ENCODE measurements around the gene GABBR2.

The GABBR2 gene

DNA sequence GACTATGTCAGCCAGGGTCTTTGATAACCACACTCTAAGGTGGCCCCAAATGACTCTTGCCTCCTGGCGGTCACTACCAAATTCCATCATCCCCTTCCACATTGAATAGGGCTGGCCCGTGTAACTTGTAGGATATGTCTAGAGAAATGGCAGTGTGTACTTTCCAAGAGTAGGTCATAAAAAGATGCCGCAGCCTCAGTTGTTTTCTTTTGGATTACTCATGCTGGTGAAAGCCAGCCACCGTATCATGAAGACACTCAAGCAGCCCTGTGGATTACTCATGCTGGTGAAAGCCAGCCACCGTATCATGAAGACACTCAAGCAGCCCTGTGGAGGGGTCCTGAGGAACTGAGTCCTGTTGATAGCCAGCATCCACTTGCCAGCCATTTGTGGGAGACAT is 281.2 kb downstream of the GABBR2 start:
- DNase-seq, result no peak

DNA sequence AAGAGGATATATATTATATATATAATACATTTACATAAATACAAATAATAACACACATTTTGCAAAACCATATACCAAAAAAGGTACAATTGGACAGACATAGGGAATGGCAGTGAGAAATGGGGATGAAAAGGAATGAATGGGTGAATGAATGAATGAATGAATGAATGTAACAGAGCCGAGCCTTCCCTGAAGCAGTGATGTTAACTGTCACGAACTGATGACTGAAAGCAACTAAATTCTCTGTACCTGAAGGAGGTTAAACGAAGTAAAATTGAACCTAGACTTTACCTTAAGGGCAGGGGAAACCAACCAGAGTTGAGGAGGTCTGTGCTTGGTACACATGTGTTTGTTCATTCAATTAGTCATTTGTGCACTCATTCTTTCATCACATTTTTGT is 283.7 kb downstream of the GABBR2 start:
- no peak for DNase-seq

DNA sequence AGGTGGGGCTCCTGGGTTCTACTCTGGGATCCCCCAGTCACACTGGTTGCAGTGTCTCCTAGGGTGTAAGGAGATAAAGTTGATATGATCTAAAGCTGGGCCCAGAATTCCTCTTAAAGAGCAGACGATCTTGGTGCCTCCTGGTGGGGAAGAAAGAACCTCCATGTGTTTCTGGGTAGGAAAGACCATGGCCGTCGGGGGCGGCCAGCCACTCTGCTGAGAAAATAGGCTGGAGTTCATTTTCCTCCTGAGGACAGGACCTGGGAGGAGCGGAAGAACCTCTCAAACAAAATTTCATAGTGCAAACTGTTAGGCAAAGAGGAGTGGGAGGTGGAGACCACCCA is 289.5 kb downstream of the GABBR2 start:
- no peak for DNase-seq

DNA sequence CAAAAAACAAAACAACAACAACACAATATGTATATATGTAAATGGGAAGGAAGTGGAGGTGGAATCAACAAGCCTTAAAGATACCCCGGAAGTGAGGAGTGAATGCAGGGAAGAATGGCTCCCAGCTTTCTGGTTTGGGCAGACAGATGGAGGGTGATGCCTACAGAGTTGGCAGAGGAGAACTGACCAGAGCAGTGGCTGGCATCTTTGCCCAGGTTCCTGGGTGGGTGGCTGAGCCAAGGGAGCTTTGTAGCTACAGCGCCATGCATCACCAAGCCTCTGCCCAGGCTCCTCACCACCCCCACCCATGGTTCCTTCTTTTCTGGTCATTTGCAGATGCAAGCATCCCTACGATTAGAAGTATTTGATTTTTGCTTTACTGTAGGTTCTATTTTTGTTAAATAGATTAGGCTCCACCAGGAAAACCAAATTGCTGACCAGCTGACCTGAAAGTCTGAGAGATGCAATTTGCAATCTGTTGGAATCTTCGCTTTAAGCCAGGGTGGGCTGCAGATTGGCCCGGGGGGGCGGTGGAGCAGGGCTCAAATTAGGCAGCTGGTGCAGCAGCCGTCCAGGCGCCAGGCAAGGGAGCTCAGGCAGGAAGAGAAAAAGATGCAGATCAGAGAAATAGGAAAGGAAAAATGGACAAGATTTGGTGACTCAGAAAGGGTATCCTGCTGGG is 290.0 kb downstream of the GABBR2 start:
- DNase-seq, result no peak

DNA sequence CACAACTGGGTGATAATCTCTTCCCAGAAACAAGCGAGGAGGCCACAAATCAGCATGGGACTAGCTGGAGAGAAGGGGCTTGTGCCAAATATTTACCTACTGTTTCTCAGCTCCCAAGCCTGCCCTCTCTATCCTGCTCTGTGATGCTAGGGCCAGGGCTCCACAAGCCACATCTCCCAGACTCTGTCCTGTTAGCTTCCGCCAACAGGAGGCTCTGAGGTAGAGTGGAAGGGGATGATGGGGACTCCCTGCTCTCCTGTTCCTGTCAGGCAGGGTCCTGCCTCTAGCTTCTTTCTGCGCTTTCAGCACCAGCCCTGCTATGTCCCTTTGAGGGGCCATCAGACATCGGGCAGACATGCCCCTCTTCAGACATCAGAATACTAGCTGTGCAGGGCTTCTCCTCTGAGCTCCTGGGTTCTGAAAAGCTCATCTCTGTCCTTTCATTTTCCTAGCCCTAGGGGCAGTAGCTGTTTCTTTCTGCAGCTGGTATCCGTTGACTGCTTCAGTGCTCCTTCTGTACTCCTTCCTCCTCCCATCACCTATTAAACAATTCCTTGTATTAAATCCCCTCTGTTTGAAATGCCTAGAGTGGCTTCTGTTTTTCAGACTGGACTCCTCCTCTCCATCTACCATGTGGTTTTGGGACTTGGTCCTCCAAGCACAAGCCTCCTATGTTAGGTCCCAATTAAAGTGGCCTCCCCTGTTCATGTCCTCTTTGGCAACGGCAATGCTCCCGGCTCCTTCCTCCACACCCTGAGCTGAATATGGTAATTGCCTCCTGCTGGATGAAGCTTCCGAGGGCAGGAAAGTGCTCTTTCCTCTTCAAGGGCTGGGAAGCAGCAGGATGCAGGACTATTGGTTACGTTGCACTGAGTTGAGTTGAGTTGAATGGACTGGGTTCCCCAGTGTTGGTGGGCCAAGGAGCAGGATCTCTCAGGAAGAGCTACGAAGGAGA is 292.2 kb downstream of the GABBR2 start:
- no peak for DNase-seq

DNA sequence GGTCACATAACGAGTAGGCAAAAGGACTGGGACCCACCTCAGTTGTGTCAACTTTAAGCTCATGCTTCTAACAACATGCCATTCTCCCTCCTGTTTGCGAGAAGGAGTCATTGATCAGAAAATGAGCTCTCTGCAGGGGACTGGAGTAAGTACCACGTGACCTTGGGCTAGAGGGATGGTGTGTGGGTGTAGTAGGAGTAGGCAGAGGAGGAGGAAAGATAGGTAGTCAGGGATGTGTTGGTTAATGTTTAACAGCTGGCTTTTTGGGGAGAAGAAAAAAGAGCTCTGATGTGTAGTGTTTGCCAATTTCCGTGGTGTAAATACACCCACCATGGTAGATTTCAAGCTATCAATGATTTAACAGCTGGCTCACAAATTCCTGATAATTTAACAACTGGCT is 293.0 kb downstream of the GABBR2 start:
- no peak for DNase-seq

DNA sequence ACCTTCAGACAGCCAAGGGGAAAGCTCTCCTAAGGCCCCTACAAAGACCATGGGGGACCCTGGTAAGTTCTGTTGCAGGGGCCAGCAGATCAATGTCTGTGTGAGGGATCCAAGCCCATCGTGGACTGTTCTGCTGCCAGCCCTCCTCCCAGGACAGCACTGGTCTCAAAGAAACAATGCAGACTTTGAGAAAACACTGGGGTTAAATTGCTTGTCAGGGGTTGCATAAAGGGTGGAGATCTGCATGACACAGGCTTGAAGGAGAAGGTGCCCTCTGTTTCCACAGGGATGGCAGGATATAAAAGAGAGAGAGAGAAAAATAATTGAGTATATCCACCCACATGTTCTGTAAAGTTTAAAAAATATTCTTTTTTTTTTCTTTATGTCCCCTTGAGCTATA is 295.7 kb downstream of the GABBR2 start:
- no peak for DNase-seq

DNA sequence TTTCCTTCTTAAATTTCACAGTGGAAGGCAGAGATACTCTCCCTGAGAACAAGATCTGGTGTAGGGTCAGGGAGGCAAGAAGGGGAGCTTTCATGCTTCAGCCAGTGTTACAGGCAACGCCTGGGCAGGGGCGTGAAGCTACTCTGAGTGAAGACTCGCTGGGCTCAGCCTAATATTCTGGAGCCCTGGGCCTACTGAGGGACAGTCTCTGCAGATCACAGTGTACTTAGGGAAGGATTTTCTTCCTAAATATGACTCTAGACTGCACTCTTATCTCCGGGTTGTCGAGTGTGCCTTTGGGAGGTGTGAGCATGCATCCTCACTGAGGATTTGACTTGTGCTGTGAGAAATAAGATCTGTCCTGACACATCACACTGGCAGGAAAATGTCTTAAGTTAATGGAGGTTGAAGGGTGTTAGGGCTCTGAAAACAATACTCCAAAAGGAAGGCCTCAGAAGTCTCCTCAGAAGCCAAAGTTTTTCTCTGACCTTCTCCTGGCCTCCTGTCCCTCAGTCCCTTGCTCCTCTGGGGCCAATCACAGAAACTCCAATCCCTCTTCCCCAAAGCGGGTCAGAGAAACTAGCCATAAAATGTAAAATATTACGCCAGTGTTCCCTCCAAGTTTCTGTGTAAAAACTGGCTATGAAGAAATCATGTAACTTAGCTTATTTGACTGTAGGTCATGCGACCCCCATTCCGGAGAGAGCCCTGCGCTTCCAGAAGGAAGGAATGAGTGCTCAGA is 296.5 kb downstream of the GABBR2 start:
- DNase-seq, result no peak

DNA sequence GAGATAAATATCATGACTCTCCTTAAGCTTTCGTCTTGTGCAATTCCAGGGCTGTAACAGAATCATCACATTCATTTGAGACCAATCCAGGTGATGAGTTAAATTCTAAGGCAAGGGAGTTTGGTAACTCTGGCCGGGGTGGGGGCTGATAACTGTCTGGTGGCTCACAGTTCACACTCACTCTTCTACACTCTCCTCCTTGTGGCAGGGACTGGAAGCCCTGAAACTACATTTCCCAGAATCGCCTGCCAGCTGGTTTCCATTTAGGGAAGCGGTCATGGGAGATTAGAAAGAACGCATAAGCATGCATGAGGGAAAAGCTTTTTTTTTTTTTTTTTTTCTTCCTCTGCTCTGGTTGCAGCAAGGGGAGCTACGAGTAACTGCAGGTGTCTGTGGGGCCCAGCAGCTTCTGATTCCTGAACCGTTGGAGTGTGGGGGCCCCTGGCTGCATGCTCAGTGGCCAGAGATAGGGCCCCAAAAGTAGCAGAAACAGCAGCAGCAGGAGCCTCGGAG is 298.5 kb downstream of the GABBR2 start:
- no peak for DNase-seq

DNA sequence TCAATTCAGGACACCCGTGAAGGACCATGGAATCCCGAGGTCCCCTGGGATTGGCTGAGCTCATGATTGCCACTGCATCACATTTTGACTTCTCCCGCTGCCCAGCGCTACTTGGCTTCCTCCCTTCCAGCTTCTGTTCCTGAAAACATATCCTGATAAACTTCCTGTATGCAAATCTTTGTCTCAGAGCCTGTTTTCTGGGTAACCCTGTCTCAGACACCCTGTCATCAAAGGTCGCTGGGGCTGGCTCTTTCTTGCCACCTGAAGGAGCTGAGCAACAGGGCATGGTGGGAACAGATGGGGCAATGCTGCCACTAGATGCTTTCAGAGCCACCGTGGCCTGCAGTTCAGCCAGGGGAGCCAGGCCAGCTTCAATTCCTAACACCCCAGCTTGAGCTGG is 299.0 kb downstream of the GABBR2 start:
- DNase-seq, result no peak

DNA sequence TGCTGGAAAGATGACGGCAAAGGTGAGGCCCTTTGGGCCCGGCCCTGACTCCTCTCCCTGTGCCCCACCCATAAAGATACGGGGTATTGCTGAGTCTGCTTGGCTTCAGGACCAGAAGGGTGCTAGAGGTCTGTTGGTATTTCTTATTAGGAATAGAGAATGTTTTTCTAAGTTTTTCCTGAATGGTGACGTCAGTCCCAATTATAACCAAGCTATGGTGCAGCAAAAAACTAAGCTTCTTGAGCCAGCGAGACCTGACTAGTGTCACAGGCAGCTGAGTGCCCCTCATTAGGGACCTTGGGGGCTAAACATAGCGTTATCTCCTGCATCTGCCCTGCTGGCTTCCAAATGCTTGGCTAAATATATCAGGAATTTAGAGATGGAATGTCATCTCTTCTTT is 302.3 kb downstream of the GABBR2 start:
- DNase-seq, result no peak

DNA sequence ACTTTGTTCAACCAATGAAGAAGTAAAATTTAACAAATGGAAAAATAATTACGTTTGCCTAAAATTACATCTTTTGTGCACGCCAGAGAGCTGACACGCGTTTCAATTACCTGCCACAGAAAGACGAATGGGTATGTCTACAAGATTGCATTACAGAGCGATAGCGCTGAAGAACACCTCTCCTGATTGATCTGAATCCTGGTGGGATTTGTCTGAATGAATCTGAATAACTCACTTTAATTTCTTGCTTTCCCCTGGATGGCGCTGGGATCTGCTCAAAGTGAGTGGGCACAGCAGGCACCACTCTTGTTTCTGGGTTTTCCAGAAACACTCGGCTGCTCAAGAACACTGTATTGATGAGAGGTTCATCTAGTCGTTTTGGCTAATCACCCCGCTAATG is 304.5 kb downstream of the GABBR2 start:
- no peak for DNase-seq

DNA sequence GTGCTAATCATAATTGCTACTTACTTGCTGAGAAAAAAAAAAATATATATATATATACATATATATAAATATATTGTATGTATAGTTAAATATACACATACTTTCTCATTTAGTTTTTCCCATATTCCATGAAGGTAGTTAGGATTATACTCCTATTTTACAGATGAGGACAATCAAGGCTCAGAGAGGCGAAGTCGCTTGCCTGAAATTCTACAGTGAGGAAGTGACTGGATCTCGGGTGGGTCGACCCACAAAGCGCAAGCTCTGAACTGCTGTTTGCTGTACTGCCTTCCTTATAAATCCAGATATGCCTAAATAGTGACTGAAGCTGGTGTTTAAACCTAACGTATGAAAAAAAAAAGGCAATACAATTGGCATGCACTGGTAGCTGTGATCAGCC is 305.0 kb downstream of the GABBR2 start:
- no peak for DNase-seq

DNA sequence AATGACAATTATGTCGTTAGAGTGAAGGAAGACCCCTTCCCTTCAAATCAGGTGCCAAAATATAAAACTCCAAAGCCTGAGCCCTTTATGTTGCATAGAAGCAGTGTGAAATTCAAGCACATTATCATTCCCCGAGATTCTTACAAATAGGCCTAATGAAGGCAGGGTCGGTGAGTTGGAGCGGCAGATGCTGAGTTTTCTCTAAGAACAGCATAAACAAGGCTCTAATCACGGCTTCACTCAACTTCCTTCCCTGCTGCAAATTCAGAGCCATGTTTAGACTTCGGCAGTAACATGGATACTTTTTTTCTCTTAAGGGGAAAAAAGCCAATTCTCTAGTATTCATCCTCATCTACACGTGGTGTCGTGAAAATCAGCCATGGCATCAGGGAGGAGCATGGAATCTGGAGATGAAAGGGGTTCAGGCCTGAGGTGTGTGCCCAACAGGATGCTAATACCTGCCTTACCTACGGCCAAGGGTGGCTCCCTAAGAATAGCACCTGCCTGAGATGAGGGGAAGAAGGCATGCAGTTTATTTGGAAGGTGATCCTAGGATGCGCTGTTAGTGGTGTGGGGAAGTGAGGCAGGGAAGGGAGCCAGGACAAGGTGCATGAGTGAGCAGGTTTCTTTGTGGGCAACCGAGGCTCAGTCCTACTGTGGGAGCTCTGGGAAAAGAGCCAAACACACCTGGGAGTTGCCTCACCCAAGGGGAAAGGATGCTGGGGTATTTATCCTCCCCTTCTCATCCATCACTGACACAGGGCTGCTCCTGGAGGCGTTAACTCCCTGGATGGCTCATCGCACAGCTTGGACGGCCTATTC is 306.5 kb downstream of the GABBR2 start:
- no peak for DNase-seq

DNA sequence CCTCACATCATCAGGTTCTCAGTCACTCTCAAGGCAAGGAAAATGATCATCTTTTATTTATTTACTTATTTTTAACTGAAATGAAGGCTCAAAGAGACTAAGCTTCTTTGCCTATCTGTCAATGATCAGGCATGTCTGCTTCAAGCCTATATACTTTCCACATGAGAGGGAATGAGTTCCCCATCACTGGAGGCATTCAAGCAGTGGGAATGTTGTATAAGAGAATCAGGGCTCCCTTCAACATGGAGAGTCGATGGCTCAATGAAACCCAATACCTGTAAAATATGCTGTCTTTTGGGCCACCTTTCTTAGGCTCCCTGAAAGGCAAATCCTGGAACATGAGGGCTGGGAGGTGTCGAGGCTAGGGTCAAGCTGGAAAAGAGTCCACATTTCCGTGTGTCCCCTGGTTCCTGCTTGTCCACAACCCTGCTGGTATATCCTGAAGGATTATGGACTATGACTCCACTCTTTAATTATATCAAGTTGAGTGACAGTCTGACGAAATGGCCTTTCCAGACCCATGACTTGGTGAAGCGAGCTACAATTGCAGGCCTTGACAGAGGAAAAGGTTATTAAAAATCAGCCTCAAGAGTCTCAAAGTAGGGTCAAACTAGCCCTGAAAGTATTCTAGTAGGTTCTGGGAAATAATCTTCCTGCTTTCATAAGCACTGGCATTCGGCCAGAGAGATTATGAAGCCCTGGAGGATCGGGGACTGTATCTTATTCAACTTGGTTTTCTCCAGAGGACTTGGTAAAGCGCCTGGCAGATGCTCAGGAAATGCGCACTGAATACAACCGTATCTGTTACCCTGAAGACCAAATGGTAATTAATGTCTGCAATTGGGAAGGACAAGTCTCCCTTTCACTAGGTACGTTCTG is 307.4 kb downstream of the GABBR2 start:
- no peak for DNase-seq

DNA sequence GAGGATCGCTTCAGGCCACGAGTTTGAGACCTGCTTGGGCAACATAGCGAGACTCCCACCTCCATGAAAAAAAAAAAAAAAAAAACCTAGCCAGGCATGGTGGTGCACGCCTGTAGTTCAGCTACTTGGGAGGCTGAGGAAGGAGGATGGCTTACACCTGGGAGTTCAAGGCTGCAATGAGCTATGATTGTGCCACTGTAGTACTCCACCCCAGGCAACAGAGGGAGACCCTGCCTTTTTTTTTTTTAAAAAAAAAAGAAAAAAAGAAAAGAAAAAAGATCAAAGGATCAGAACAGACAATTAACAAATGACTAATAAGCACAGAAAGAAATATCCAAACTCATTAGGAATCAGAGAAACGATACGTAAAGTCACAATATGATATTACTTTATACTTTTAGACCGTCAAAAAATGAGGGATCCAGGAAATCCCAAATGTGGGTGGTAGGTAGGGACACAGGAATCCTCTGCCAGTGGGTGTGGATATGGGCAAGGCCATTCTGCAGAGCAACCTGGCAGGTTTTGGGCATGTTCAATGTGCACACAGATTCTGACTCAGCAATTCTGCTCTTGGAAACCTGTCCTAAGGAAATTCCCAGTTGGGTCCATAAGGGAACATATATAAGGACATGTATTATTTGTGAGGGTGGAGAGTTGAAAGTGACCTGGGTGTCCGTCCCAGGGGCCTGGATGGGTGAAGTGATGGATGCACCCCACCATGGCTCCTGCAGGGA is 308.6 kb downstream of the GABBR2 start:
- DNase-seq, result no peak

DNA sequence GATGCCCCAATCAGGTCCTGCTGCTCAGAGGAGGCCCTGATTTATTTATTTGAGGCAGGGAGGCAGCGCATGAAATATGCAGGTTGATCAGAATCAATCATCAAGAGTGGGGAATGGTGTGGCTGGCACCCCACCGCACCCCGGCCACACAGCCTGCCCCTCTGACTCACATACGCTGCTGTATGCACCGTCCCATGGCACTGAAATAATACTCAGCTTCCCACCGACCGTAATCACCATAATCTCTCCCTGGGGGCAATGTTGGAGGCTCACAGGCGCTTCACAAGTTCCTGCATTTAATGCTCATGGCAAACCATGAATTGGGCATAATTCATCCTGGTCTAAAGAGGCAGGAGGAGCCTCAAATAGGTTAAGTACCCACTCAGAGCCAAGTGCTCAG is 312.1 kb downstream of the GABBR2 start:
- DNase-seq, result no peak

DNA sequence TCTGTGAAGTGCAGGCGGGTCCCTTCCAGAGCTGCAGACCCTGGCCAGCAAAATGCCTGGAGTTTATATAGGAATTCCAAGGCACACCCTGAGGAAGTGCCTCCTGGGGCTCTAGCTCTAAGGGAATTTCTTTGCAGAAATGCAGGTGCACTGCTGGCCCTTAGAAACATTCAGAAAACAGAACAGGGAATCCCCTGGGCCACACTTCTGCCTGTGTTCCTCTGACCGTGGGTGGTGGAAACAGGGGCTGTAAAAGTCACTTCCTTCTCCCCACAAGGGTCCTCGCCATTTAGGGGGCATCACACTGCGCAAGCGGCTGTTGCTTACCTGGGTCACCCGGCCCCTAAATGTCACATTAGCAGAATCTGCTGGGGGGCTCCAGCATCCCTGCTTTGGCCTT is 312.5 kb downstream of the GABBR2 start:
- DNase-seq, result no peak

DNA sequence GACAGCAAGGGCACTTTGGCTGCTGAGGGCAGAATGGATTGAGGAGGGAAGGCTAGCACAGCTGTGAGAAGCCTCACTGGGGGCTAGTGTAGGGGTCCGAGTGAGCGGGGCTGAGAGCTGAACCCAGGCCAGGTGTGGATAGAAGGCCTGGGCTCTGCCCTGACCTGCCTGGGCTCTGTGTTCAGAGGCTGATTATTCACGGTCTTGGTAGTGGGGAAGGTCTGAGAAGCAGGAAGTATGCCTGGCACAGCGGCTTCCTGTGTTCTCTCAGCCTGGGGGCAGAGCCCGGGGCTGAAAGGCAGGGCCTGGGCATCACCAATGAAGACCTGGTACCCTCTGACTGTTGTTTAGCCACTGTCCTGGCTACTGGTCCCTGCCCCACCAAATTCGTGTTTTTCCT is 316.9 kb downstream of the GABBR2 start:
- DNase-seq, result no peak

DNA sequence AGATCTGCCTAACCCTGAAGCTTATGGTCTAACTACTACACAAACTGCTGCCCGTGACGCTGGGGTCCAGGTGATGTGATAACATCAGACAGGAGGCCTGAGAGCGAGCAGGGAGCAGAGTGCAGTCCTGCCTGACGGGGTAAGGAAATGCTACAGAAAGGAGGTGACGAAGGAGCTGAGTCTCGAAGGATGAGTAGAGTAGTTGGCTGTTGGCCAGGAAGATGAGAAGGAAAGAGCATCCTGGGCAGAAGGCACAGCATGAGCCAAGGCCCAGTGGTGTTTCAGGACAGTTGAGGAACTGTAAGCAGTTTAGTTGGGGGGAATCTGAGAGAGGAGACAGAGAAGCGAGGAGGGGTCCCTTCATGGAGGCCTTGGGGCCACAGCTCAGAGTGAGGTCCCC is 317.3 kb downstream of the GABBR2 start:
- DNase-seq, result no peak

DNA sequence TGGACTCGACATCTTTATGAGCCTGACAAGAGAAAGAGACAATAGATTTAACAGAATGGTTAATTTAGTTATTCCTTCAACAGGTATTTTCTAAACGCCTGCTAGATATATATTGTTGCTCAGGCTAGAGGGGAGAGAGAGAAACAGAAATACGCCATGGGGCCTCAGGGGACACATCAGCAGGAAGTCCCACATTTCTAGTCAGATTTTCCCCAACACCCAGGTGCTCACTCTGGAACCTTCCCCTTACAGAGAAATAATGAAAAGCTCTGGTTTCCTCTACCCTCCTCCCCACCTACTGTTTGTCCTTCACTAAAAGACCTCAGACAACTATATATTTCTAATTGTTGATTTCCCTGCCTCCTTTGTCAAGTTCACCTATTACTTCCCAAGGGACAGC is 323.0 kb downstream of the GABBR2 start:
- no peak for DNase-seq

Data from stimulated activated CD4-positive, alpha-beta T cell treated with anti-CD3 and anti-CD28 coated beads, Interleukin-4, amount 100 ng/mL, for 4 hours (primary cell).